ENCODE data around the gene IKZF1.

IKZF1 gene

DNA sequence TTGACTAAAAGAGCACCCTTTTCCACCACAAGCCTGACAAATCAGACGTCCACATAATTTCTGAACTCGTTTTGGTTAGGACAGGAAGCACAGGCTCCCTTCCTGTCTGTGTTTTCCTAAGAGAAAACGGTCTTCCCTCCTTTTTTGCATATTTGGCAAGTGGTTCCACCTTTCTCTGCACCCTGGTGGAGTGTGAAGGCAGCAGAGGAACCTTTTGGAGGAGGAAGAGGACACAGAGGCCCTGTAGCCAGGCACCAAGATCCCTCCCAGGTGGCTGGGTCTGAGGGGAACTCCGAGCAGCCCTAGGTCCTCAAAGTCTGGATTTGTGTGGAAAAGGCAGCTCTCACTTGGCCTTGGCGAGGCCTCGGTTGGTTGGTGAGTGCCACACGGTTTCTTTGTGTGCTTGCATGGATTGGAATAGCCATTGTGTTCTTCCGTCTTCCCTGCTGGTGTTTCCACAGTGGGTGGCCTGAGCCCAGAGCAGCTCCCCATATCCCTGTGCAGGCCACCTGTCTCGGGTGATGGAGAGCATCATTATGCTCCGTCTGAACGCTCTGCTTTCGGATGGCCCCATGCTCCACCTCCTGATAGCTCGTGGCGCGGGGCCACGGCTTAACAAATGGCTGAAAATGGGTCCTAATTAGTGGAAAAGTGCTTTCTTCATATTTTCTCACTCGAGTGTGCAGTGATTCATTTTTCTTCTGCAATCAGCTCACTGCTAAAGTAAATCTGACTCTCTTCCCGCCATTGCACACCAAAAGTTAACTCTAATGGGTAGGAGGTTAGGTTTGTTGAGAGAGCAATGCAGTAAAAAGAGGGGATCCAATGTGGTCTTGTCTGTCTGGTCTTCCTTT lies 4.2 kb downstream of the IKZF1 start:
- DNase-seq (ENCODE audit: low read depth in 2 of 2), result no peak

DNA sequence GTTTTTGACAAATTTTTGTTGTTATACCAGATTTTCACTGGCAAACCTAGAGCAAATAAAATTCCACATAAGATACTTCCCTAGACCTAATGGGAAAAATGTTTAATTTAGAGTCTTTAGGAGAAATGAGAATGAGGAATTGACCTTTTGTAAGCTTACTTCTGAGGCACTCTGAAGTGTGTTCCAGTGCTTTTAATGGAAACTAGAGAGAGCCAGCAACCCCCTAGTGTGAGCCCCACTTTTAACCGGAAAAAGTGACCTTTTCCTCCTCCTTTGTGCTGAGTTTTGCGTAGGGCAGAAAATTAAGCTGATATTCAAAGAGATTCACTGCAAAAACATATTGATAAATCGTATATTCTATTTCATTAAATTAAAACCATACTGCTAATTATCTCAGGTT lies 5.2 kb downstream of the IKZF1 start:
- DNase-seq (ENCODE audit: low read depth in 2 of 2), result no peak

DNA sequence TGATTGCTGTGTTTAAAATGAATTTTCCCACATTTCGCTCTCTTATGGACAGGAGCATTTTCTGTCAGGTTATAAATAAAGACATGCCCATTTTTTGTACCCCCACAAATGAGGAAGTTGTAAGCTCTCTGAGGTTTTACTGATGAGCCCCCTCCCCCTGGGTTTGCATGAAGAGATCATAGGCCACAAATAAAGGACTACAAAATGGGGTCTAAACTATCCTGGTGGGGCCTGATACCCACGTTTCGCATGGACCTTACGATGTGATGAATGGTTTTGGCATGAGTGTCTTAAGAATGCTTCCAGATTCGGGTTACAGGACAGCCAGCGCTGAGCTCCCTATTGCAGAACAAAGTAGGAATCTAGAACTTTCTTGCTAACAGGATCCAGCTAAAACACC lies 5.8 kb downstream of the IKZF1 start:
- no peak for DNase-seq (ENCODE audit: low read depth in 2 of 2)

DNA sequence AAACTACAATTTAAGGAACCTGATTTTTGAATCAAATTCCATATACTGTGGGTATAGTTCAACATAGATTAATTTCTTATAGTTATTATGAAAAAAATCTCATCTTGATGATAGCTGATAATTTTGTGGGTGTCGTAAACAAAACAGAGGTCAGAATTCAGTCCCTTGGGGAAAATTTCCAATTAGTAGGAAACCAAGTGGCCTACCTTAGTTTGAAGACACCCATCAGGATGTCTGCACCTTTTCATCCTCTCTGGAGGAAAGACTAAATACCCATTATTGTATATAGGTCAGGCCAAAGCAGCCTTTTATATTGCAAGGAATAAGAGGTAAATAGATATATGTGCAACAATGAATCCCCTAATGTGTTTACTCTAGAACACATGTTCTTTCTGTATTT lies 6.4 kb downstream of the IKZF1 start:
- no peak for DNase-seq (ENCODE audit: low read depth in 2 of 2)

DNA sequence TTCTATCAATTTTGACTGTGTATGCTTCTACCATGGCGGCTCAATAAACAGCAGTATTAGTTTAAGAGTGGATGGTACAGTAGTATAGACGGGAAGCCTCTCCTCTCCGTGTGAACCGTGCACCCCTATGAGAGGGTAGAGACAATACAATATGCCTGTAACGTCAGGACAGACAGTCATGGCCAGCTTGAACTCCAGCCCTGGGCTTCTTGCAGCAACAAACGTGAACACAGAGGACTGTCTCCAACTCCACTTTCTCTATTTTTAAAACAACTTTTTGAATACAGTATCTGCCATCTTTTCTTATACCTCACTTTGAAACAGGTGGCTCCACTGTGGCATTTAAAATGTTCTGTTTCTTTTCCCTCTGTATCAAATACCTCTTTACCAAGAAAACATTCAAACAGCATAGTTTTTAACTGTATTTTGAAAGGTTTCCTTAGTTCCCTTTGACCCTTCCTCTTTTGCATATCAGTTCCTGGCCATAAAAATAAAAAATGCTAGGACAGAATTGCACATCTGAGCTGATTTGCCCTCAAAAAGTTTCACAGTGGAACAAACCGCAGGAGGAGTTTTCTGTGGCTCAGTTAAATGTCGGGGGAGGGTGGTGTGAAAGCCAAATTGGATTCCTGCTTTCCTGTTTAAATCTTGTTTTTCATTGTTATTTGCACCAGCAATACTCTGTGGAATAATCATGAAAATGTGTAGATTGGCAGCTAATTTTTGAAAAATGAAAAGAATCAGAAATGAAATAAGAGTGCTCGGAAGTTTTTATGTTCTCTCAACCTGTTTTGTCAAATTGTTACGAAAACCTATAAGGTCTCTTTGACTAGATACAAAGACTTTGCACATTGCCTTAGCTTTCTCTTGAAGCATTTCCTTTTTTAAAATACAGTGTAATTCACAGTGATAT lies 8.0 kb downstream of the IKZF1 start:
- DNase-seq (ENCODE audit: low read depth in 2 of 2), result no peak

DNA sequence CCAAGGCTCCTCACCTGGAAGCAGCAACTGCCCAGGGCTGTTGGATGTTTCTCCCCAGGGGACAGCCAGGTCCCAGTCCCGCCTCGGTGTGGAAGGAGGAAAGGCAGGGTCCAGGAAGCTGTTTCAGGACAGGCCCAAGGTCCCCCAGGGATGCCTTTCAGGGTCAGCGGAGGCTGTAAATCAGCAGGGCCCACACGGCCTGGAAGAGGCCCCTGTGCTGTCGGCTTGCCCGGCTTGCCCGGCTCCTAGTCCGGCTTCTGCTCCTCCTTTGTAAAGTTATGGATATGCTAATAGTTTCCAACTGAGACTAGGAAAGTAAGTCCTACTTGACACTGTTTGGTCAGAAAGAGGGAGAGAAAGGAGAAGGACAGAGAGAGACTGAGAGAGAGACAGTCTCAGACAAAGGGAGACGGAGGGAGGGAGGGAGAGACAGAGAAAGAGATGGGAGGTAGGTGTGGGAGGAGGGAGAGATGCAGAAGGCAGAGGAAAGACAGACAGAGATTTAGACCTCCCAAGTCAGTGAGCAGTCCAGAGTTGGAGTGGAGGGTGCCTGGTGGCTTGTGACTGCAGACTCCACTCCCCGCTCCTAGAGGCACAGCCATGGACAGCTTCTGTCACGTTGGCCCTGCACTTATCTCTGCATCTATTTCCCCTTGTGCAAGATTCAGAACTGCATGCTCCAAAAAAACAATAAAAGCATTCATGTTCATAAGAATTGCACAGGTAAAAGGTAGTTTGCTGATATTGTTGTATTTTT lies 10.5 kb downstream of the IKZF1 start:
- no peak for DNase-seq (ENCODE audit: low read depth in 2 of 2)

DNA sequence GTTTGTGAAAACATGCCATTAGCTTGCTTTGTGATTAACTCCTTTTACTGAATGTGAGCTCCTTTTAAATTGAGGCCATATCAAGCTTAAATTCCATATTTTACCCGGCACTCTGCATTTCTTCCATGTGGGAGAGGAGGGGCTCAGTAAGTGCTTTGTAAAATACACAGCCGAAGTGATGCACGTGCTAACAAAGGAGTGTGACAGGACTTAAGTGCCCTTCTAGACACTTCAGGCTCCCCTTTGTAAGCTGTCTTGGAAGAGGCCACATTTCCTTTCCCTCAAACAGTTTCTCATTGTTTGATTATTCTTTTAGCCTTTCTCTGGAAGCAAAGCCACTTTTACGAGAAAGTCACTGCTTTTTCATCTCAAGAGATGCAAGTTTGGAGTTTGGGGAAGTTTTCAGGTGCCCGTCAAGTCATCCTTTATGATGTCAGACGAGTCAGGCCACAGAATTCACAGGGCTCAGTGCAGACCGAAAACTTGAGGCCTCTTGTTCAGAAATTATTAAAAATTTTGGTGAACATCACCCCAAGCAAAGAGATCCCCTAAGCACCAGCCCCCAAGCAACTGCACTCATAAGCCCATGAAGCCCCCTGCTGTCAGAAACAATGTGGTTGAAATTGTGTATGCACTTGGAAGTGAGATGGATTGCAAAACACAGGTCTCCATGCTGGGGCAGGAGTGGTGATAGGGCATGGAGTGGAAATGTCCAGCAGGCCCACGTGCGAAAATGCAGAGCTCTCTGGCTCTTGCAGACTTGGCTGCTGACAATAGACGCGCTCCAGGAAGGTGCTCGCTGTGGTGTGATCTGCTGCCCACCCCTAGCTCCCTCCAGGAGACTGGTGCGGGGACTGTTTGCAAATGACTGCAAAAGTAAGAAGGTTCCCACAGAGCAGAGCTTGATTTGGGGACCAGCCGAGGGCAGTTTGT lies 11.5 kb downstream of the IKZF1 start:
- no peak for DNase-seq (ENCODE audit: low read depth in 2 of 2)

DNA sequence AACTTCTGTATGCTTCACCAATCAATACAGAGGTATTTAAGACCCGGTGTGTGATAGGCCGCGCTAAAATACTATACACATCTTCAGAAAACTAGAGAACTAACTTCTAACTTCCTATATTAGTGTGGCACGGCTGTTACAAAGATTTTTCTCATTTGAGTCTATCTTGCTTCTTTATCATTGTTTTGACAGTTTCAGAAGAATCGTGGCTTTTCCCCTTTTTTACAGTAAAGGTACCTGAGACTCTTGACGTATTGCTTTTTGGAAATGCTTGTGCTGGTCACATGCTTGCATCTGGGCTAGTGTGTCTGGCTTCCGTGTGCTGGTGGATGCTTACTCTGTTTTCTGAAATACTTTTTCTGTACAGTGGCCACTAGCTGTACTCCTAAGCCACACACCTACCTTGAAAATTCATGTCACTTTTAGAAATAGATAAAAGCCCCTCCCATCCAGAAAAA lies 12.7 kb downstream of the IKZF1 start:
- no peak for DNase-seq (ENCODE audit: low read depth in 2 of 2)

DNA sequence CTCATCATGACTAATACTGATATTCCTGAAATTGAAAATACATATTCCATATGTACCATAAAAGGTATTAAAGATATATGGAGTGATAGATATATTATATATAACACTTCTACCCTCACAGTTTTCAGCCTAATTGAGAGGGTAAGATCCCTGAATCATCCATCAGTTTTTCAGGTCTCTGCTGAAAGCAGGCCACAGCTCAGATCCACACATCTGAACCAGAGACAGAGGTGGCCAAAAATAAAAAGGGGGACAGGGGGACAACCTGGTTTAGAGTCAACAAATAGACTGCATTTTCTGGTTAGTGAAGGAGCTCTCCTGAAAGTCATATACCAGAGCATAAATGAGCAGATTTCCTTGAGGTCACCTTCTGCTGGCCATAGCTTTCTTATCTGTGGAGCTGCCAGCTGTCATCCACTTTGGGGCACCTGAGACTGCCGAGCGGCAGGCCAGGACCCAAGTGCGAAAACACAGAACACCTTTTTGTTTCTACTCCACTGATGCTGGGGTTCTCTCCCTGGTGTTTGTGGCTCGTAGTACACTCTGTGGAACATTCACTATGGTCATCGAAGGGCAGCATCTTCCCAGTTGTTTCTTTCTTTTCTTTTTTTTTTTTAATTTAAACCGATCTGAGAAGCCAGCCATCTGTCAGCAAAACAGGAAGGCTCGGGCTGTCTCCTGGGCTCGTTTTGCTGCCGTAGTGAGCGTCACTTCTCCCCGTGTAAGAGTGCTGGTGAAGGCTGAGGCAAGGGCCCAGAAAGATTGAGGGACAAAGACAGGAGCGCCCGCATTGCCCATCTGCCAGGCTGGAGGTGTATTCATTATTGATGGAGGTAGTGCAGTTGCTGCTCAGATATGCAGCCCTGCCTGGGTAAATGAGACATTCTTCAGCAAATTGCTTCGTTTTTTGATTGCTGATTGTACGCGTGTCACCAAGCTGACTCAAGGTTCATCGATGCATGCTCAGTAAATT lies 13.5 kb downstream of the IKZF1 start:
- DNase-seq (ENCODE audit: low read depth in 2 of 2), result no peak

DNA sequence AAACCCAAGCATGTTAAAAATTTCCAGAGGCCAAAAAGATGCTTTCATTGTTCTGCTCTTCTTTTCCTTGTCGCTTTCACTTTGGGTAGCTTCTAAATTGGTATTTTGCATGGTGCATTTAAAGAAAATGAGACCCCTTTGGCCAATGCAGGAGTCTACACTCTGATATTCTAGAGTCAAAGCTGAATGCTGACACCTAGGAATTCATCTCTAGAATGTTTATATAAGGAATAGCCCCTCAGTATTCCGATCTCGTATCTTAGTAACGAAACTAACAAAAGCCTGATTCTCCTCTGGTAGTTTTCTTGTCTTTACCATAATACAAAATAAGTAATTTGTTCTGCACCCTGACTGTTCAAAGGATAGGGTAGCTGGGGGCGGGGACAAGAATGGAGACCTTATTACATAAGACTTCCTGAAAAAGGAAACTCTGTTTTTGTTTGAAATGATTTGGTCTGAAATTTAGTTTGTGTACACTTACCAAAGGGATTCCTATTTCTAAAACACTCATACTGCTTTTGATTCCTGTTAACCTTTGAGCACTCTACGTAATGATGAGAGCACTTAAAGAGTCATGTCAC lies 17.1 kb downstream of the IKZF1 start:
- no peak for DNase-seq (ENCODE audit: low read depth in 2 of 2)

DNA sequence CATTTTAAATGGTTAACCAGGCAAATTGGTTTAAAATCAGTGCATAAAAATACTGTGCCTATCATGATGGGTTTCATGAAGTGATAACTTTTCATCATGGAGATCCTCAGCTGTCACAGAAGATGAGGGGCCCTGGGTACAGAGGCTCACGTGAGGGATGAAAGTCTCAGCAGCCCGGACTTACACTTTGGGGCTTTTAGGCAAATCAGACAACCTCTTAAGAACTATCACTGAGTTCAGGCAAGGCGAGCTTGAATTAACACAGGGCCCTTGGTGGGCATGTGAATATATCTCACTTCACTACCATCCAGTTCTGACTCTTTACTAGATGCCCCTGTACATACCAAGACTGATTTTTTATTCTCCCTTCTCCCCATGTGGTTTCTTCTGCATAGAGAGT lies 19.6 kb downstream of the IKZF1 start:
- DNase-seq (ENCODE audit: low read depth in 2 of 2), result no peak

DNA sequence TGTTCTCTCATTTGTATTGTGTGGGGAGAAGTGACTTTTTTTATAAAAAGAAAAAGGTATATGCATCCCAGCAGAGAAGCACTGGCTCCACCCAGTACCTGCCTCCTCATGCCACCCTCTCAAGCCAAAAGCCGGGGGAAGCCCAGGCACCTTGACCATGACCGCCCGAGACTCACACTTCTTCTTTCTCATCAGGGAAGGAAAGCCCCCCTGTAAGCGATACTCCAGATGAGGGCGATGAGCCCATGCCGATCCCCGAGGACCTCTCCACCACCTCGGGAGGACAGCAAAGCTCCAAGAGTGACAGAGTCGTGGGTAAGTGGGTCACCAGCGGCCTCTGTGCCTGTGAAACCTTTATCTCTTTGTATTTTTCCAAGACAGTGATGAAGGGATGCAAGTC lies 22.9 kb downstream of the IKZF1 start:
- DNase-seq (ENCODE audit: low read depth in 2 of 2), result no peak

DNA sequence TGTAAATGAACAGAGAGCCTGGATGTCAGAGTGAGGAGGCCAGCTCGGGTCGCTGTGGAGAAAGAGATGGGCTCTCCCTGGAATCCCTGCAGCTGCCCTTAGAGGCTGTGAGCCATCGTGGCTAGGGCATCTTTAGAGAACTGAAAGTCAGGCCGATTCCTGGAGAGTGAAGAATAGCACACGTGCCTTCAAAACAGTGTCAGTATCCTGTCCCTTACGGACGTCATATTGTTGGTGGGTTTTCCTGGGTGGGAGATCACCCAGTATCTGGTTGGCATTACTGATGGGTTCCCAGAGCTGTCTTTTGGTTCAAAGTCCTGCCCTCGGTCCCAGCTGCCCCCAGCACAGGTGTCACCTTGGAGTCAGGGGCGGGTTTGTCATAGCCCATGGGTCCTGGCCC lies 25.3 kb downstream of the IKZF1 start:
- no peak for DNase-seq (ENCODE audit: low read depth in 2 of 2)

DNA sequence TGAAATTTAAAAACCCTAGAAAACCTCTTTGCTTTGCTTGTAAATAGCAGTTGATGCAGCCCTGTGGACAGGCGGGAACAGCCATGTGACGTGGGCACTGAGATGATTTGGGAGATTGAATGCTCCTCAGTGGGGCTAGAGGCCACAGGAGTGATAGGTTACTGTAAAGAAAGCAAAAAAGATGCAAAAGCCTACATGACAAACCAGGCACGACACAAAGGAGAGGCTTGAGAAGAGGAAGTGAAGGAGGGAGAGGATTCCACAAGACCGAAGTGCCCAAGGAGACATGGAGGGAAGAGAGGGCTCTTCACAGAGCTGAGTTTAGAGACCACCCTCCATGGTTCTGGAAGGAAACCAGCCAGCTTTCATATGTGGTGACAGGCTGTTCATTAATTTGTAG lies 25.7 kb downstream of the IKZF1 start:
- no peak for DNase-seq (ENCODE audit: low read depth in 2 of 2)

DNA sequence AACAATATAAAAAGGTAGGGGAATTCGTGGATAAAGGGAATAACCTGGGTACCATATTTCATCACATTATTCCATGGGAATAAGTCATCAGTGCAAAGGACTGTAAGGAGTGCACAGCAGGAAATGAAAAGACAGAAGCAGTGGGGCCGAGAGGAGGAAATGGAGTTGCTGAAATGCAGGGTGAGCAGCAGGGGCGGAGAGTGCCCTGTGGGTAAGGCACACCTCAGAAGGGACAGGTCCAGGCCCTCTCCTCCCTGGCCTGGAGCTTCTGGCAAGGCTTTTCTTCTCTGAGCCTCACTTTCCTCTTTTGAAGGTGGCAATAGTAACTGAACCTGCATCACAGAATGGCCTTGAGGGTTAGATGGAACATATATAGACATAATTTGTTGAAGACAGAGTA lies 26.2 kb downstream of the IKZF1 start:
- no peak for DNase-seq (ENCODE audit: low read depth in 2 of 2)

DNA sequence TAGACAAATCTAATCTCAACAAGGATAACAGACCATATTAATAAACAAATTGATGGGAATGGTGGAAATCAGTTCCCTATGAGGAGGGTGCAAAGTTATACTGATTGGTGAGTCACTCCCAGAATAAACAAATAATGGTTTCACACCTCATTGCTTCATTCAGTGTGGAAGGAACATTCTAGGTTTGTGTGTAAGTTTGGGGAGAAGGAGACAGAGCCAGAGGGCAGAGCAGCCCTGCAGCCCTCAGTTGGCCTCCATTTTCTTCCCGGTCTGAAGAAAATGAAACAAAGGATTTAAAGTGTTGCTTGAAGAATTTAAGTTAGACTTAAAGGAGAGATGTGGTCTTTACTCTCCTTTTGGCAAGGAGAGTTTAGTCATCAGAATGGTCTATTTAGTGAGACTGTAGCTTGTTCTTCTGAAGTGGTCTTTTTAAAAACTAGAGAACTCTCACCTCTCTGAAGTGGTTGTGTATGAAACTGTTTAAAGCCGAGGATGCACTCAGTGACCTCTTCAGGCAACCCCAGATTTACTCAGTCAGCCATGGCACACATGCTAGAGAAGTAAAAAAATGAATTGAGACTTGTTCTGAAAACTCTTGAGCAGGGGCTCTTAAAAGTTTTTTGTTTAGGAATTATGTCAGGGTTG lies 27.2 kb downstream of the IKZF1 start:
- DNase-seq (ENCODE audit: low read depth in 2 of 2), result no peak

DNA sequence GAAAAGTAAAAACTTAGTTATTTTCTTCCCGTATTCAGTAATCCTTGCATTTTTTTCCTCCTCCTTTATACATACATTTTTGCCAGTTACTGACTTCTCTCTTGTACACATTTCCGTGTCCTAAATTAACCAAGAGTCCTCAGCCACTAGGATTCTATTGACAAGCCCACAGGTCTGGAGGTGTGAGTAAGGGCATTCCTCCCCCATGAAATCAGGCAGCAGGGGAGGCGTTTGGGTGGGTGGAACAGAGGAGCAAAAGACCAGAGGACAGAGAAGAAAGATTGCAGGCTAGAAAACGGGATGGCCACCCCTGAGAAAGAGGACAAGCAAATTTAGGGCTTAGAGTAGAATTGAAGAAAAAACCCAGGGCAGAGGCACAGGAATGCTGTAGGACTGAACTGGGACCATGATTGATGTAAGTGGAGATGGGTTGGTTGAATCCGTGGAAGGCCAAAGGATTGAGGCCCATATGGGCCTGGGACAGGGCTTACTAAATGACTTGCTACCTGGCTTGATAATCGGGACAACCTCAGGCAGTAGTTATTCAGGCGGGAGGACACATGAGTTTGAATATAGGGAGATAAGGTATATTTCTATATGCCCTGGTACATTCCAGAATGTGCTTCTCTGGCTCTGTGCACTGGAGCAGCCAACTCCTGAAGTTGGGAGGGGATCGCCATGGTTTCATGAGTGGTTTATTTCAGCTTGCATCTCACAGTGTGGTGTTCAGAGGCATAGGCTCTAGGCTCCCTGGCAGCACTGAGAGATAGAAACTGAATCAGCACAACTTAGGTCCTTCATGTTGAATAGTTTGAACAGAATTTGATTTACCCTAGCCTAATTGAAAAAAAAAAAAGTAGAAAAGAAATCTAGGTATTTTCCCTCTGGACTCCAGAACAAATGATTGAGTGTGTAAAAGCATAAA lies 28.0 kb downstream of the IKZF1 start:
- DNase-seq (ENCODE audit: low read depth in 2 of 2), result no peak

DNA sequence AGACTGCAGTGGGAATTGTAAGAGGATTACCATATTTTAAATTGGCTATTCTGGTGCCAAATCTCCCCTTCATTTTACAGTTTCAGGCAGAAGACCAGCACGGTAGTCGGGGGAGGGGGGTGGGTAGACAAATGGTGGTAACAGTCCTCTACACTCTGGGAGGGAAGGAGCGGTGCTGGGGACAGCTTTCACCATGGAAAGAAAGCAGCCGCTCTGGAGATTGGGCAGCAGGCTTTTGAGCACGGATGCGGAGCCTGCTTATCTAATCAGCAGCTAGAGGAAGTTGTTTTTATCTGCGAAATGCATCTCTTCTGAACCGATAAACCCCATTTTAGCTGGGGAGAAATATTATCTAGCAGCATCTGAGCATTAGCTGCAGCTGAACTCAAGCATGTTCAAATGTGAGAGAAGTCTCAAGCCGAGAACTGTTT lies 28.7 kb downstream of the IKZF1 start:
- DNase-seq (ENCODE audit: low read depth in 2 of 2), result no peak
